Right renal cortex interstitium (tissue), 3 donors: ENCODE results near the gene PCDHGA1. TPM values are rescaled to one million over a fixed set of nuclear protein-coding genes. Genes with fewer than 3 reads are reported as not detected.
A peak's percentile ranks its signal among the peaks of the same experiment; 100 is the strongest.

Source experiments
- DNase-seq, 3 donors: peaks; one replicate each; pipeline ENCODE4 v3.0.0-alpha.2; 2013; ENCODE audit warnings: low read depth in 3 of 3, low spot score in 2 of 3
- polyA plus RNA-seq, 3 donors: library from polyadenylated mRNA; unstranded; fragments of 120-200 nt; gene quantifications; one replicate each; pipeline ENCODE4 v1.2.1, GENCODE V29; 2013; ENCODE audit not compliant: insufficient read length in 3 of 3

PCDHGA1 gene
- polyA plus RNA-seq, 3 donors, result 0.78 to 1.2 (median 0.92) TPM

DNA sequence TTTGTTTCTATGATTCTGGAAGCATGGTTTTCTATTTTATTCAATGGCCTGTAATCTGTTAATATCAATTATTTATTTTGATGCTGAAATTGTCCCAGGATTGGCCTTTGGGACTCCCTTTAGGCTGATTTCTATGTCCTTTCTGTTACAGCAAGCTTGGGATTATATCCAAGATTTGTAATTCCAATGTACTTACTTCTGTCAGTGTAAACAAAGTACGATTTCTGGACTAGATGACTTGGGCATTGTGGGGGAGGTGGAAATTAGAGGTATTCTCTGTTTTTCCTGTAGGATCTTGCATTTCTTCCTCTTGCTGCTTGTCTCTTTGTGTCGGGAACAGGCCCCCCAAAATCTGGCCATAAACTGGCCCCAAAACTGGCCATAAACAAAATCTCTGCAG, 103.7 kb downstream of the PCDHGA1 start:
- no peak for DNase-seq

DNA sequence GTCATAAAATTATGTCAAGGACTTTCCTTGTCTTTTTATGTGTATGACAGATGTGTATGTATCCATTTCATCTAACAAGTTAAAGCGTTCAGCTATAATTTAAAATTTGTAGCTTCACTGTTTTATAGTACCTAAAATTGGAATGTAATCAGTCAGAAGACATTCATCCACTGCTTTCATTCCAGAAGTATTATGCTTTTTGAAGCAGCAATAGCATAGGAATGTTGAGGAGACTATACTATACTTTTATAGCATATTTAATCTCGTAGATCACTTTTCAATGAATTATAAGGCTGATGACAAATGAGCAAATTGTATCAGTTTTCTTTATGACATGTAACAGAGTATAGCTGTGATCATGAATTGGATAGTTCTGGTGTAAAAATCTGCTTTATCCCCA, 106.9 kb downstream of the PCDHGA1 start:
- DNase-seq, result no peak

- DNase-seq, result no peak
These were observed 109.3 kb downstream of the PCDHGA1 start for GRCh38 chr5:141439411-141440141.

DNA sequence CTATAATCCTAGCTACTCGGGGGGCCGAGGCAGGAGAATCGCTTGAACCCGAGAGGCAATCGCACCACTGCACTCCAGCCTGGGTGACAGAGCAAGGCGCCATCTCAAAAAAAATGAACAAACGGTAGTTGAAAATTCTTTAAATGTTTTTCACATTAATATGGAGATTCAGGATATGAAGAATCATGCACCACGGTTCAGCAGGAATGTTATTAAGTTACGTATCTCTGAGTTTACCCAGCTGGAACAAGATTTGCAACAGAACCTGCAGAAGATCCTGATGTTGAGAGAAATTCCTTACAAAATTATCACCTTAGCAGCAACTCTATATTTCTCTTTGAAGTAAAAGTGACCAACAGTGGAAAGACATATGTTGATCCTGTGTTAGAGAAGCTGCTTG, 110.0 kb downstream of the PCDHGA1 start:
- no peak for DNase-seq

DNA sequence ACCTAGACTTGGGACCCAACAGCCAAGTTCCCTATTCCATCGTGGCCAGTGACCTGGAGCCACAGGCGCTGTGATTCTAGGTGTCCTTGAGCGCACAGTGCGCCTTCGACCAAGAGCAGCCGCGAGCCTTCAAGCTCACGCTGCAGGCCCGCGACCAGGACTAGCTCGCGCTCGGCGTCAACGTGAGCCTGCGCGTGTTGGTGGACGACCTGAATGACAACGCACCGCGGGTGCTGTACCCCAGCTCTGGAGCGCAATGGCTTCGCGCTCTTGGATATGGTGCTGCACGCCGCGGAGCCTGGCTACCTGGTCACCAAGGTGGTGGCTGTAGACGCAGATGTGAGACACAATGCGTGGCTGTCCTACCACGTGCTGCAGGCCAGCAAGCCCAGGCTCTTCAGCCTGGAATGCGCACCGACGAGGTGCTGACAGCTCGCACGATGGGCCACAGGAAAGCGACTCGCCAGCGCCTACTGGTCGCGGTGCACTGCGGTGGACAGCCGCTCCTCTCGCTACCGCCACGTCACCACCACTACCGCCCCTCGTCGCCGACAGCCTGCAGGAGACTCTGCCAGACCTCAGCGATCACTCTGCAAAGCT, 111.4 kb downstream of the PCDHGA1 start:
- DNase-seq, result no peak

GRCh38 chr5:141465351-141465750, 135.0 kb downstream of the PCDHGA1 start:
- no peak for DNase-seq

DNA sequence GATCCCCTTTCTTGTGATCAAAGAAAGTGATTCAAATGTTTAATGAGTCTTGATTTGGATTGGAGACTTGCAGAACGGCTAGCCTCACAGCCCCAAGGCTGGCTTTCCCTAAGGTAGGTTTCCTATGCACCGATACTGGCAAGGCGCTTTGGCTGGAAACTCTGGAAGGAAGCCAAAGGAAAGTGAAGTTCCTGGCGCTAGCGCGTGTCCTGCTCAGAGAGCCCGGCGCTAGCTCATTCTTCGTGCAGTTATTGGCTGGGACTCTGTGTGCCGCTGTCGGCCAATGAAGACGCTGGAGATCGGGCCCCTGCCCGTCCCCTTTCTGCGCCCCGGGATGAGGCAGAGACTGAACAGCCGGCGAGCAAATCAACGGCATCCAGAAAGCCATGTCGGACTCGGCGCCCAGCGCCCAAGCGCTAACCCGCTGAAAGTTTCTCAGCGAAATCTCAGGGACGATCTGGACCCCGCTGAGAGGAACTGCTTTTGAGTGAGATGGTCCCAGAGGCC, 145.4 kb downstream of the PCDHGA1 start, which contains the start of gene PCDHGC3:
Gene PCDHGC3, plus strand, starts transcription at position 342 of the 507 bp plus-strand sequence. Its CDS starts 151 bp downstream, at position 493.
- DNase-seq, result peak; percentile 84 to 91 (median 84)

GRCh38 chr5:141476132-141476911, 146.0 kb downstream of the PCDHGA1 start:
- DNase-seq, result no peak

GRCh38 chr5:141477044-141477575, 146.8 kb downstream of the PCDHGA1 start:
- DNase-seq, result no peak

GRCh38 chr5:141477815-141478214, 147.5 kb downstream of the PCDHGA1 start:
- no peak for DNase-seq

DNA sequence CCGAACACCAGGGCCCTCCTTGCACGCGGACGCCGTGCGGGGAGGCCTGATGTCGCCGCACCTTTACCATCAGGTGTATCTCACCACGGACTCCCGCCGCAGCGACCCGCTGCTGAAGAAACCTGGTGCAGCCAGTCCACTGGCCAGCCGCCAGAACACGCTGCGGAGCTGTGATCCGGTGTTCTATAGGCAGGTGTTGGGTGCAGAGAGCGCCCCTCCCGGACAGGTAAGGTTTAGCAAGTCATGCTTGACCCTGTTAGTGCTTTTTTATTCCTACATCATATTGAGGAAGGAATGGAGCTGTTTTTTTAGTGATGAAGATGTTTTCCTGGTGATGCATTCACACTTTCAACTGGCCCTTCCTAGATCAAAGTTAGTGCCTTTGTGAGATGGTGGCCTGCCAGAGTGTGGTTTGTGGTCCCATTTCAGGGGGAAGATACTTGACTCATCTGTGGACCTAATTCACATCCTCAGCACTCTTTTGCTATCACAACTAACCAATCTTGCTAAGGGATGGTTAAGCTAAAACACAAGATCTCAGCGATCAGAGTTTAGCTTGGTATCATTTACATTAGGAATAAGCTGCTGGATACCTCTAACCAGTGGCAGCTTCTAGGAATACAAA, 148.1 kb downstream of the PCDHGA1 start:
- no peak for DNase-seq

- no peak for DNase-seq
These were observed 149.5 kb downstream of the PCDHGA1 start for GRCh38 chr5:141479776-141480175.

- no peak for DNase-seq
These were observed 153.6 kb downstream of the PCDHGA1 start for GRCh38 chr5:141483902-141484301.

- no peak for DNase-seq
These were observed 154.0 kb downstream of the PCDHGA1 start for GRCh38 chr5:141484310-141484640.

DNA sequence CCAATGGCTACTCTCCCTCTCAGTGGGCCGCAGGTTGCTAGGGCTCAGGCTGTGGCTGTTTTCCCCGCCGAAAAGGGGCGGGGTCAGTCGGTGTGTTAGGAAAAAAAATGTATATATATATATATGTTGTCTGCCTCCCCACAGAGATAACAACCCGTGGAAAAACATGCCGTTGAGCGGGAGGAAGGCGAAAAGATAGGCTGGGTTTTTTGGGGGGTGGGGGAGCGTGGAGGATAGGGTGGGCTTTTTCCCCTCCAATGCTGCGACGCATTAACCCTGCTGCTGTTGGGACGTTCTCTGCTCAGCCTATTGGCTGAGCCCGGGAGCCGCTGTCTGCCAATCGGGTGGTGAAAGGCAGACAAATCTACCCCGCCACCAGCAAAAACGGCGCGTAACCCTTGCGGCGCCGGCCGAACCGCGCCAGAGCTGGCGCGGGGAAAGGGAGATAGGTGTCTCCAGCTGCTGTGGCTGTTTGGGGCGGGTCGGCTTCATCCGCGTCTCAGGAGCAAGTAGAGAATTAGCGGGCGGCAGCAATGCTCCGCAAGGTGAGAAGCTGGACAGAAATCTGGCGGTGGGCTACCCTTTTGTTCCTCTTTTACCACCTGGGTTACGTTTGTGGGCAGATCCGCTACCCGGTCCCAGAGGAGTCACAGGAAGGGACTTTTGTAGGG, 154.5 kb downstream of the PCDHGA1 start, which contains the start of gene PCDHGC4:
Gene PCDHGC4, plus strand, starts transcription at position 390 of the 671 bp plus-strand sequence. Its CDS starts 144 bp downstream, at position 534.
- DNase-seq, result no peak

- DNase-seq, result no peak
These were observed 155.2 kb downstream of the PCDHGA1 start for GRCh38 chr5:141485321-141486055.

- DNase-seq, result no peak
These were observed 155.8 kb downstream of the PCDHGA1 start for GRCh38 chr5:141486091-141486490.

DNA sequence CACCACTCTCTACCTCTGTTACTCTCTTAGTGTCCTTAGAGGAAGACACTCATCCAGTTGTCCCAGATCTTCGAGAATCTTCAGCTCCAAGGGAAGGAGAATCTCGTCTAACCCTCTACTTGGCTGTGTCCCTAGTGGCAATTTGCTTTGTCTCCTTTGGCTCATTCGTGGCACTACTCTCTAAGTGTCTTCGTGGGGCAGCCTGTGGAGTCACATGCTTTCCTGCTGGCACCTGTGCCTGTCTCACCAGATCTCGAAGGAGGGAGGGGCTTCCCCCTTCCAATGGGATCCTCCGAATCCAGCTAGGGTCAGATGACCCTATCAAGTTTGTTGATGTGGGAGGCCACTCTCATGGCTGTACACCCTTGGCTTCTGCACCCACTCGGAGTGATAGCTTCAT, 156.8 kb downstream of the PCDHGA1 start:
- no peak for DNase-seq
